HEK293 (cell line): ENCODE measurements around the gene VEGFB.

ENCODE experiments used
- CTCF ChIA-PET: fragments of 350-600 bp; formaldehyde crosslinking; extraction: SDS; loops from one replicate; lab custom pipeline; 2021; ENCODE audit warnings: antibody characterized with exemption; lab: Yijun Ruan, JAX
- POLR2A ChIA-PET: fragments of 300-600 bp; formaldehyde crosslinking; extraction: SDS; loops from one replicate; lab custom pipeline; 2020; ENCODE audit warnings: antibody characterized with exemption, inconsistent platforms; lab: Yijun Ruan, JAX
- H3K27ac ChIP-seq: fragments of 200-500 bp; sonication (Bioruptor generic); 2 replicates; pipeline ENCODE4 v1.5.1; 2014; ENCODE audit warnings: low read depth, low read length, control low read depth, inconsistent platforms; ENCODE audit errors: extremely low read depth
- H3K36me3 ChIP-seq, 2 experiments: fragments of 200-500 bp in 1 of 2; sonication (Bioruptor generic) in 1 of 2; 1 replicate in 1 of 2; 2 replicates in 1 of 2; pipeline ENCODE4 v1.5.1; 2014 to 2017; ENCODE audit warnings: inconsistent platforms in 2 of 2, low read length in 2 of 2; ENCODE audit not compliant: control insufficient read depth in 2 of 2, insufficient read depth in 1 of 2
- H3K4me1 ChIP-seq: fragments of 200-500 bp; sonication (Bioruptor generic); 2 replicates; pipeline ENCODE4 v1.5.1; 2014; ENCODE audit warnings: mild to moderate bottlenecking, low read length, inconsistent platforms; ENCODE audit not compliant: control insufficient read depth, insufficient read depth
- H3K4me3 ChIP-seq: 2 replicates; pipeline ENCODE4 v1.5.1; 2011; ENCODE audit warnings: low read depth, mild to moderate bottlenecking, control low read depth, low read length, moderate library complexity
- H3K9me3 ChIP-seq: fragments of 200-500 bp; sonication (Bioruptor generic); 2 replicates; pipeline ENCODE4 v1.5.1; 2014; ENCODE audit warnings: low read depth, low read length, inconsistent platforms; ENCODE audit not compliant: control insufficient read depth, insufficient read depth
- ELK4 ChIP-seq: IDR thresholded peaks from 2 replicates; pipeline ENCODE4 v1.6.1; 2011; ENCODE audit warnings: mild to moderate bottlenecking, low read depth, low read length, borderline replicate concordance
- PRDM2 ChIP-seq: fragments of 450-650 bp; formaldehyde crosslinking; IDR thresholded peaks from 2 replicates; pipeline ENCODE4 v1.5.1; 2016; ENCODE audit warnings: missing biosample characterization, missing genetic modification characterization, borderline replicate concordance
- PRDM4 ChIP-seq: fragments of 450-650 bp; formaldehyde crosslinking; IDR thresholded peaks from 2 replicates; pipeline ENCODE4 v1.5.1; 2017; ENCODE audit warnings: missing biosample characterization, missing genetic modification characterization
- SALL2 ChIP-seq: fragments of 450-650 bp; formaldehyde crosslinking; IDR thresholded peaks from 2 replicates; pipeline ENCODE4 v1.5.0; 2017; ENCODE audit warnings: missing biosample characterization, mild to moderate bottlenecking, missing genetic modification characterization, borderline replicate concordance
- ZBTB21 ChIP-seq: fragments of 450-650 bp; formaldehyde crosslinking; IDR thresholded peaks from 2 replicates; pipeline ENCODE4 v1.5.1; 2017; ENCODE audit warnings: missing biosample characterization, missing genetic modification characterization
- ZNF16 ChIP-seq: fragments of 450-650 bp; formaldehyde crosslinking; IDR thresholded peaks from 2 replicates; pipeline ENCODE4 v1.5.1; 2016; ENCODE audit warnings: low read depth, missing biosample characterization, missing genetic modification characterization
- ZNF239 ChIP-seq: fragments of 450-650 bp; formaldehyde crosslinking; IDR thresholded peaks from 2 replicates; pipeline ENCODE4 v1.5.1; 2016; ENCODE audit warnings: missing biosample characterization, missing genetic modification characterization
- ZNF280C ChIP-seq: fragments of 450-650 bp; formaldehyde crosslinking; IDR thresholded peaks from 2 replicates; pipeline ENCODE4 v1.5.1; 2016; ENCODE audit warnings: missing biosample characterization, missing genetic modification characterization
- ZNF362 ChIP-seq: fragments of 450-650 bp; formaldehyde crosslinking; IDR thresholded peaks from 2 replicates; pipeline ENCODE4 v1.5.1; 2016; ENCODE audit warnings: missing biosample characterization, missing genetic modification characterization
- ZNF391 ChIP-seq: fragments of 450-650 bp; formaldehyde crosslinking; IDR thresholded peaks from 2 replicates; pipeline ENCODE4 v1.5.1; 2016; ENCODE audit warnings: low read depth, missing biosample characterization, missing genetic modification characterization, borderline replicate concordance
- ZNF404 ChIP-seq: fragments of 450-650 bp; formaldehyde crosslinking; IDR thresholded peaks from 2 replicates; pipeline ENCODE4 v1.5.1; 2017; ENCODE audit warnings: missing biosample characterization, missing genetic modification characterization
- ZNF544 ChIP-seq: fragments of 450-650 bp; formaldehyde crosslinking; IDR thresholded peaks from 2 replicates; pipeline ENCODE4 v1.5.0; 2017; ENCODE audit warnings: missing biosample characterization, missing genetic modification characterization
- ZNF548 ChIP-seq: fragments of 450-650 bp; formaldehyde crosslinking; IDR thresholded peaks from 2 replicates; pipeline ENCODE4 v1.5.1; 2016; ENCODE audit warnings: missing biosample characterization, missing genetic modification characterization
- ZNF600 ChIP-seq: fragments of 450-650 bp; formaldehyde crosslinking; IDR thresholded peaks from 2 replicates; pipeline ENCODE4 v1.5.1; 2016; ENCODE audit warnings: missing biosample characterization, missing genetic modification characterization
- ZNF623 ChIP-seq: fragments of 450-650 bp; formaldehyde crosslinking; IDR thresholded peaks from 2 replicates; pipeline ENCODE4 v1.5.1; 2016; ENCODE audit warnings: missing biosample characterization, missing genetic modification characterization
- ZNF639 ChIP-seq: fragments of 450-650 bp; formaldehyde crosslinking; IDR thresholded peaks from 2 replicates; pipeline ENCODE4 v1.5.1; 2016; ENCODE audit warnings: missing biosample characterization, missing genetic modification characterization

Gene VEGFB

GRCh38 chr11:64186492-64187165 lies 47.8 kb upstream of the VEGFB start:
- H3K4me1 ChIP-seq = peaks cover 3% of the 10 kb centered on the region; the same call in 1 of the 2 replicates
- peaks cover 4 to 25% of the 10 kb centered on the region in 2 experiments; a peak in 2 of 3 replicates for H3K36me3 ChIP-seq
- no peak overlapping the region for H3K4me3 ChIP-seq
- H3K9me3 ChIP-seq = no peaks in the 10 kb centered on the region
- CTCF ChIA-PET = interaction anchor here (0.6 to 4.0 kb wide), 6 partner anchors 18 to 324 kb away, joined by 3 to 31 read pairs (median 4); partner anchors contain the start of gene FERMT3
- POLR2A ChIA-PET = interaction anchor here (0.5 to 3.0 kb wide), 17 partner anchors 10 to 1613 kb away, joined by 4 to 32 read pairs (median 11); partner anchors contain the start of genes BAD, EEF1G, FERMT3 and GPR137
- no peak overlapping the region; the same call in 1 of the 2 replicates for H3K27ac ChIP-seq
- TF ChIP-seq ZNF16 = no peak
- no peak for TF ChIP-seq ZBTB21 (tag by site-specific recombination)
- TF ChIP-seq ELK4 = no peak
- TF ChIP-seq ZNF239 (tag by site-specific recombination) = no peak
- no peak for TF ChIP-seq ZNF391 (tag by site-specific recombination)
- TF ChIP-seq ZNF548 (tag by site-specific recombination) = no peak
- TF ChIP-seq PRDM2 = no peak
- no peak for TF ChIP-seq ZNF544 (tag by site-specific recombination)
- TF ChIP-seq PRDM4 = no peak
- TF ChIP-seq ZNF404 (tag by site-specific recombination) = no peak
- no peak for TF ChIP-seq ZNF639 (tag by site-specific recombination)
- no peak for TF ChIP-seq ZNF623
- TF ChIP-seq ZNF362 (tag by site-specific recombination) = no peak
- TF ChIP-seq SALL2 (tag by site-specific recombination) = no peak
- no peak for TF ChIP-seq ZNF600
- TF ChIP-seq ZNF280C (tag by site-specific recombination) = no peak
